HCT116 (cell line): Measurements from ENCODE around the gene HAAO.

Experiments
- POLR2A ChIP-seq: IDR thresholded peaks from 2 replicates; pipeline ENCODE4 v1.7.0; 2011; ENCODE audit warnings: borderline replicate concordance; ENCODE audit not compliant: insufficient read depth, insufficient read length; ENCODE audit errors: extremely low read depth
- TF ChIP-seq, protein P1 (sequence below), 3 experiments: fragments of 200-600 bp in 1 of 3; sonication (generic) in 1 of 3; IDR thresholded peaks in 2 of 3; conservative IDR thresholded peaks in 1 of 3; 2 replicates each; pipeline ENCODE4 v1.5.1; 2012 to 2017; ENCODE audit warnings: low read depth in 2 of 3, low read length in 2 of 3, antibody characterized with exemption in 1 of 3, borderline replicate concordance in 1 of 3, control low read depth in 1 of 3, mild to moderate bottlenecking in 1 of 3, mixed read lengths in 1 of 3, mixed run types in 1 of 3, moderate library complexity in 1 of 3; ENCODE audit not compliant: insufficient read depth in 1 of 3

DNA sequence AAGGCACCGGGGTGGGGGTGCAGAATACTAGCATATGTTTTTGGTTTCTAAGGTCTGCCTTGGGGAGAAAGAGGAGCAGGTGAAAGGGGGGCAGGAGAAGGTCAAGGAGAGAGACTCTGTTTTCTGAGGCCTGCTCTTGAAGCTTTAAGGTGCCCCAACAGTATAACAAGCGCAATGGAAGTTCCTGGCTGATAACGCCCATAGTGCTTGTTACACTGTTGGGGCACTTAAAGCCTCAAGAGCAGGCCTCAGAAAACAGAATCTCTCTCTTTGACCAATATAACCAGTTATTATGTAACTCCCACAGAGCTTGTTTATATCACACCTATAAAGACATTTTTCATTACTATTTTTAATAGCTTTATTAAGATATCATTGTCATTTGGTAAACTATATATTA is 45.0 kb downstream of the HAAO start:
- TF ChIP-seq, protein P1, sequence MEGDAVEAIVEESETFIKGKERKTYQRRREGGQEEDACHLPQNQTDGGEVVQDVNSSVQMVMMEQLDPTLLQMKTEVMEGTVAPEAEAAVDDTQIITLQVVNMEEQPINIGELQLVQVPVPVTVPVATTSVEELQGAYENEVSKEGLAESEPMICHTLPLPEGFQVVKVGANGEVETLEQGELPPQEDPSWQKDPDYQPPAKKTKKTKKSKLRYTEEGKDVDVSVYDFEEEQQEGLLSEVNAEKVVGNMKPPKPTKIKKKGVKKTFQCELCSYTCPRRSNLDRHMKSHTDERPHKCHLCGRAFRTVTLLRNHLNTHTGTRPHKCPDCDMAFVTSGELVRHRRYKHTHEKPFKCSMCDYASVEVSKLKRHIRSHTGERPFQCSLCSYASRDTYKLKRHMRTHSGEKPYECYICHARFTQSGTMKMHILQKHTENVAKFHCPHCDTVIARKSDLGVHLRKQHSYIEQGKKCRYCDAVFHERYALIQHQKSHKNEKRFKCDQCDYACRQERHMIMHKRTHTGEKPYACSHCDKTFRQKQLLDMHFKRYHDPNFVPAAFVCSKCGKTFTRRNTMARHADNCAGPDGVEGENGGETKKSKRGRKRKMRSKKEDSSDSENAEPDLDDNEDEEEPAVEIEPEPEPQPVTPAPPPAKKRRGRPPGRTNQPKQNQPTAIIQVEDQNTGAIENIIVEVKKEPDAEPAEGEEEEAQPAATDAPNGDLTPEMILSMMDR (IDR thresholded peaks at IDR 0.05 in 2 of 3, conservative IDR thresholded peaks at IDR 0.05 in 1 of 3; ENCODE audit: borderline replicate concordance in 1 of 3, insufficient read depth in 1 of 3, low read depth in 2 of 3, low read length in 2 of 3): no peak
- TF ChIP-seq POLR2A: no peak
